Upper lobe of right lung (tissue), 1 donor: ENCODE results near the gene LFNG. TPM values are rescaled to one million over a fixed set of nuclear protein-coding genes. Genes with fewer than 3 reads are reported as not detected.

Source experiments
- ATAC-seq: fragments of 200-7000 bp; cut with Tn5 transposase; one replicate; pipeline ENCODE4 v1.9.1; 2020; ENCODE audit warnings: mild to moderate bottlenecking, moderate library complexity
- DNase-seq: peaks from one replicate; pipeline ENCODE4 v3.0.0-alpha.2; 2020
- H3K27ac ChIP-seq: fragments of 200-600 bp; one replicate; pipeline ENCODE4 v1.8.0; 2022
- H3K27me3 ChIP-seq: fragments of 200-600 bp; one replicate; pipeline ENCODE4 v1.8.0; 2022; ENCODE audit warnings: mild to moderate bottlenecking
- H3K36me3 ChIP-seq: fragments of 200-600 bp; one replicate; pipeline ENCODE4 v1.8.0; 2022
- H3K4me1 ChIP-seq: fragments of 200-600 bp; one replicate; pipeline ENCODE4 v1.8.0; 2022
- H3K4me3 ChIP-seq: fragments of 200-600 bp; one replicate; pipeline ENCODE4 v1.8.0; 2022; ENCODE audit warnings: mild to moderate bottlenecking
- H3K9me3 ChIP-seq: fragments of 200-600 bp; one replicate; pipeline ENCODE4 v1.8.0; 2022
- intact Hi-C: fragments of 100-400 bp; cut with DNase I; formaldehyde crosslinking; loops from one replicate; pipeline ENCODE4 v1.11.0; 2022
- total RNA-seq: library from RNA; stranded (reverse); fragmentation: NEBNext Ultra II Directional; extraction: Animal tissue kit (Norgen Biotek cat#: 25700); gene quantifications from one replicate; pipeline ENCODE4 v1.2.1, GENCODE V29; 2021
- TF ChIP-seq, protein P1 (sequence below): fragments of 200-600 bp; IDR thresholded peaks from one replicate; pipeline ENCODE4 v1.8.0; 2022; ENCODE audit warnings: antibody characterized with exemption
- donor health status: DM: no; HTN: yes; CAD: no; lungs with severe emphysema.

The LFNG gene
- total RNA-seq, 1 donor from 2014 or later = 35.4 TPM

DNA sequence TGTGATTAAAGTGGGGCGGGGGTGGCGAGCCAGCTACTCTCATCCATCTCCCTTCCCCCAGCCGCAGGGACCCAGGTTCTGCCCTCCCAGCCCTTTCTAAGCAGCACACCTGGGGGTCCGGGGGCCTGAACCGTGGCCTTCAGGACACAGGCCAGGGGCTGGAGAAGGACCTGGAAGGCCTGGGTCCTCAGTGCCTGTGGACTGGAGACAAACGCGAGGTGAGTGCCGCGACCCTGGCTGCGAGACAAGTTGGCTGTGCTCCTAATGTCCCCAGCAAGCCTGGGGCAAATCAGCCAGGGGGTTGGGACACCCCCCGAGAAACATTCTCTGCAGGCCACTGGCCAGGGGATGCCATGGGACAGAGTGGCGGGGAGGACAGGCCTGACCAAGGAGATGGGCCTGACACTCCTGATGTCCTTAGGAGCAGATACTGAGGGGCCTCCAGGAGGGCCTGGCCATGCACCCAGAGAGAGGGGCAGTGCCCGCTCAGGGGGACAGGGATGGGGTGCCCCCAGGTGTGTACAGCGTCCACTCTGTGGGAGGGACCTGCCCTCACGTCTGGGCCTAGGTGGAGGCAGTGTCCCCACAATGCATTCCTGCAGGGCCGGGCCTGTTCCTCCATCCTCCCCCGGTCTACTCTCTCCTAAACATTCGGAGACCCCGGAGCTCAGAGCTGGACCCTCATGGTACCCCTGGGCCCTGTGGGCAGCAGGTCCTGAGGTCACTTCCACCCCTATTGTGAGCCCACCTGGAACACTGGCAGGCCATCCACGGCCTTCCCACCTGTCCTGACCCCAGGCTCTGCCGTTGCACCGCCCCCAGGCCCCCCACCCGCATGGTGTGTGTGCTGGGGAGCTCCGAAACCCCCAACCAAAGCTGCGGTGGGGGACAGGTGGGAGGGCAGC, 22.7 kb downstream of the LFNG start:
- Histone ChIP-seq H3K9me3 (no peaks in the 10 kb centered on the region), H3K4me1 (no peaks in the 10 kb centered on the region), H3K27me3 (no peaks in the 10 kb centered on the region), H3K36me3 (peaks cover 86% of the 10 kb centered on the region), H3K4me3 (no peak overlapping the region), H3K27ac (no peak overlapping the region)
- TF ChIP-seq, protein P1, sequence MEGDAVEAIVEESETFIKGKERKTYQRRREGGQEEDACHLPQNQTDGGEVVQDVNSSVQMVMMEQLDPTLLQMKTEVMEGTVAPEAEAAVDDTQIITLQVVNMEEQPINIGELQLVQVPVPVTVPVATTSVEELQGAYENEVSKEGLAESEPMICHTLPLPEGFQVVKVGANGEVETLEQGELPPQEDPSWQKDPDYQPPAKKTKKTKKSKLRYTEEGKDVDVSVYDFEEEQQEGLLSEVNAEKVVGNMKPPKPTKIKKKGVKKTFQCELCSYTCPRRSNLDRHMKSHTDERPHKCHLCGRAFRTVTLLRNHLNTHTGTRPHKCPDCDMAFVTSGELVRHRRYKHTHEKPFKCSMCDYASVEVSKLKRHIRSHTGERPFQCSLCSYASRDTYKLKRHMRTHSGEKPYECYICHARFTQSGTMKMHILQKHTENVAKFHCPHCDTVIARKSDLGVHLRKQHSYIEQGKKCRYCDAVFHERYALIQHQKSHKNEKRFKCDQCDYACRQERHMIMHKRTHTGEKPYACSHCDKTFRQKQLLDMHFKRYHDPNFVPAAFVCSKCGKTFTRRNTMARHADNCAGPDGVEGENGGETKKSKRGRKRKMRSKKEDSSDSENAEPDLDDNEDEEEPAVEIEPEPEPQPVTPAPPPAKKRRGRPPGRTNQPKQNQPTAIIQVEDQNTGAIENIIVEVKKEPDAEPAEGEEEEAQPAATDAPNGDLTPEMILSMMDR = no peak
- intact Hi-C loops = no loop called here
- ATAC-seq (no peak), DNase-seq (peak; percentile 63)

DNA sequence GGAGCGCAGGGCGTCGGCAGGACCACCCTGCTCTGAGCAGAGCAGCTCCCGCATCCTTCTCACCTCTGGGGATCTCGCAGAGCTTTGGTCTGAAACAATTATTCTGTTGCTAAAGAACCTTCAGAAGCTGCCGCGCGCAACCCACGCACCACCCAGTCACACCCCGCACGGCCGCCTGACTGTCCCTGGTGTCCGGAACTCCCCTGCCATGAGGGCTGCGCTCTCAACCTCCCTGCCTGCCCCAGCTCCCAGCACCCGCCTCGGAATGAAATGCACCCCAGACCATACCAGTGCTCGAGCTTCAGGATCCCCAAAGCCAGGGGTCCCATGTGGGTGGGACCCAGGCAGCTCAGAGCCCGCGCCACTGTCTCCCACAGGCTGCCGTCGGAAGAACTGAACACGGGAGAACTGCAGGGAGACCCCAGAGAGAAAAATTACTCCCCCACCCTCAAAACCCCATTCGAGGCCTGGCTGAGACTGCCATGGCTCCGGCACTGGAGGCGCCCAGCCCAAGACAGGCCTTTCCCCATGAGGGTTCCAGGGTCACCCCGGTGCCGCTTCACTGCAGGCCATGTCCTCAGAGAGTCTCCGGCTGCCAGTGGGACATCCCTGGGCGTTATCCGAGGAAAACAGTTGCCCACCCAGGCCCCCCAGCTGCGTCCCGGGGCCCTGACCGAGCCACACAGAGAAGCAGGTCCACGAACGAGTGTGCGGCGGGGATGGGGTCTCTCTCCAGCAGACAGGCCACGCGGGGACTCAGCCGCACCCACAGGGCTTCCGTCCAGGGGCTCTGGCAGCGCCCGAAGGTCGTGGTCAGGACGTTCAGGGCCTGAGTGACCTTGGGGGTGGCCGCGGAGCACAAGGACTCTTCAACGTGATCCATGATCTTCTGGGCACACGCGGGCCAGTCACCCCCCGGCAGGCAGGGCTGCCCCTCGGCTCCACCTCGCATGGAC, 23.6 kb downstream of the LFNG start:
- no peak overlapping the region for H3K4me3 ChIP-seq
- H3K36me3 ChIP-seq = peaks cover 89% of the 10 kb centered on the region
- ATAC-seq = no peak
- H3K4me1 ChIP-seq = no peaks in the 10 kb centered on the region
- DNase-seq = no peak
- TF ChIP-seq, protein P1 = no peak
- no peaks in the 10 kb centered on the region for H3K27me3 ChIP-seq
- intact Hi-C loops = no loop called here
- H3K9me3 ChIP-seq = no peaks in the 10 kb centered on the region
- H3K27ac ChIP-seq = no peak overlapping the region

DNA sequence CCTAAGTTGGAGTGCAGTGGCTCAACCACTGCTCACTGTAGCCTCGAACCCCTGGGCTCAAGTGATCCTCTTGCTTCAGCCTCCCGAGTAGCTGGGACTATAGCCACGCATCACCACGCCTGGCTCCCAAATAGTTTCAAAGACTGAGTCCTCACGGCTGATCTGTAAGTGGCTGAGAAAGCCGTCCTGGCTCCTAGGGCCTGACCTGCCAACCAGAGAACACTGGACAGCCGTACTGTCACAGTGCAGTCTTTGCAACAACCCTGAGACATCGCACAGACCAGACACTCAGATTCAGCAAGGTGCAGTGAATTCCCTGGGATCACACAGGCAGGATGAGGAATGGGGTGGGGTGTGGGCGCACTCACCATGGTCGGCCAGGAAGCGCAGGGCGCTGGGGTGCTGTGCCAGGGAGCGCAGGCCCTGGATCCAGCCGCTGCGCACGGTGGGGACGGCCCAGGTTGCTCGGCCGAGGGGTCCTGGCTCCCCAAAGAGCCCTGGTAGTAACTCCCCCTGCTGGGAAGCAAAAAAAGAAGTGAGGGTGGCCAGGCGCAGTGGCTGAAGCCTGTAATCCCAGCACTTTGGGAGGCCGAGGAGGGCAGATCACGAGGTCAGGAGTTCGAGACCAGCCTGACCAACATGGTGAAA, 25.1 kb downstream of the LFNG start:
- DNase-seq (no peak), ATAC-seq (no peak)
- TF ChIP-seq, protein P1 = no peak
- no peak overlapping the region for H3K4me3 ChIP-seq
- H3K36me3 ChIP-seq = peaks cover 90% of the 10 kb centered on the region
- H3K9me3 ChIP-seq = no peaks in the 10 kb centered on the region
- H3K27me3 ChIP-seq = no peaks in the 10 kb centered on the region
- H3K27ac ChIP-seq = no peak overlapping the region
- no peaks in the 10 kb centered on the region for H3K4me1 ChIP-seq
- intact Hi-C loops = no loop called here

DNA sequence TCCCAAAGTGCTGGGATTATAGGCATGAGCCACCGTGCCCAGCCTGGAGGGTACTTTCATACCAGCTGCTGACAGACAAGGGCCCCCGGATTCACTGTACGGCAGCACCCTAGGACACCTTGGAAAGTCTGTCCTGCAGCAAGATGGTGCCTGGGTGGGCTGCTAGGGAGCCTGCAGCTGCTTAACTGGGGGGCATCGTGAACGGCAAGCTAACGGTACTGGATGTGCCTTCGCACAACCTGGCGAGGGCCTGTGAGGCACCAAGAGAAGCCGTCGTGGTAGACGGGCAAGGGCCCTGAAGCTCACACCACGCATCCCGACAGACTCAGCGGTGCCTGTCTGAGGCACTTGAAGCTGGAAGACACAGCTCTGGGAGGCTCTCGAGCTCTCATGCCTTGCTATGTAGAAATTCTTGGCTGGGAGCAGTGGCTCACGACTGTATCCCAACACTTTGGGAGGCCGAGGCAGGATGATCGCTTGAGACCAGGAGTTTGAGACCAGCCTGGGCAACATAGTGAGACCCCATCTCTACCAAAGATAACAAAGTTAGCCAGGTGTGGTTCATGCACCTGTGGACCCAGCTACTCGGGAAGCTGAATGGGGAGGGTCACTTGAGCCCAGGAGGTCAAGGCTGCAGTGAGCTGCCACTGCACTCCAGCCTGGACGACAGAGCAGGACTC, 26.3 kb downstream of the LFNG start:
- Histone ChIP-seq H3K4me1 (no peaks in the 10 kb centered on the region), H3K4me3 (no peak overlapping the region), H3K27ac (no peak overlapping the region), H3K36me3 (peaks cover 86% of the 10 kb centered on the region), H3K27me3 (no peaks in the 10 kb centered on the region), H3K9me3 (no peaks in the 10 kb centered on the region)
- no peak for ATAC-seq
- TF ChIP-seq, protein P1 = no peak
- intact Hi-C loops = no loop called here
- peak; percentile 45 for DNase-seq
